ENCODE data around the gene PHF14. TPM values are rescaled to one million over a fixed set of nuclear protein-coding genes. Genes with fewer than 3 reads are reported as not detected.

The PHF14 gene
- total RNA-seq, 1 donor from 2014 or later, result 39.3 TPM

DNA sequence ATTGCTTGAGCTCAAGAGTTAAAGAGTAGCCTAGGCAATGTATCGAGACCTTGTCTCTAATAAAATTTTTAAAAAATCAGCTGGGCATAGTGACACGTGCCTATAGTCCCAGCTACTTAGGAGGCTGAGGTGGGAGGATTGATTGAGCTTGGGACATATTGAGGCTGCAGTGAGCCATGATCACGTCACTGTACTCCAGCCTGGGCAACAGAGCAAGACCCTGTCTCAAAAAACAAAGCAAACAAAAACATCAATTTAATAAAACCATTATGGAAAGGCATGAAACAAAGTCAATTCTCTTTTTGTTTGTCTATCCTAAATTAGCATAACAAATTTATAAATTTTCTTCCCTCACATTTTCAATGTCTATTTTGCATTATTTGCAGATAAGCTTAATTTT, 108.4 kb downstream of the PHF14 start:
- DNase-seq (ENCODE audit: low spot score), result no peak
- Mint-ChIP-seq H3K4me1 (ENCODE audit: low read depth) (peaks cover 7% of the 10 kb centered on the region), H3K4me3 (ENCODE audit: low read depth) (no peak overlapping the region), H3K27ac (no peak overlapping the region), H3K36me3 (ENCODE audit: low read depth) (peaks cover 16% of the 10 kb centered on the region), H3K9me3 (no peaks in the 10 kb centered on the region), H3K27me3 (ENCODE audit: low read depth) (no peaks in the 10 kb centered on the region)
- intact Hi-C loops (cut with micrococcal nuclease), result no loop called here

DNA sequence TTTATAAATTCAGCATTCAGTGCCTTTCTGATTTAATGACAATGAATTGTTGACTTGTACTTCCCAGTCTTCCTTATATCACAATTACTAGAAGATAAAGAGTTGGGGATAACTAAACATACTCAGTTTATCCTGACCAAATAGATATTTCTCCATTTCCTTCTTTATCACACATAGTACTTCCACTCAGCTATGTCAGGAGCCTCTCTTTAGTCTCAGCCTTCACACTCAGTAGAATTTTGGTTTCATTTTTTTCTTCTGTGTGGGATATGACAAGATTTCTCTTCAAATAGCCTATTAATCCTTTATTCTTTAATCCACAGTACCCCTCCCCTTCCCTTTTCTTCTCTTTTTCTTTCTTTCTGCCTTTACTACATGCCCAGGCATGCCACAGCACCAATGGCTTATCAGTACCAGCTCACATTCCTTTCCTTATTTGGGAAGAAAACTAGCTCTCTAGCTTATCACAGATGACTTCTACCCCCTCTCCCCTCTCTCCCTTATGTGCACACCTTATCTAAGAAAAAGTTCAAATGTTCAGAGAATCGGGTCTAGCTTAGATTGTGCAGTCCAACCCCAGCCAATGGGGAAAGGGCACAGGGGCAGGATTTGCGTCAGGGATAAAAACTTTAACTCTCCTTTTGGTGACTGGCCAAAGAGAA, 109.0 kb downstream of the PHF14 start:
- peaks cover 7% of the 10 kb centered on the region for H3K4me1 Mint-ChIP-seq (ENCODE audit: low read depth)
- no peaks in the 10 kb centered on the region for H3K9me3 Mint-ChIP-seq
- H3K27me3 Mint-ChIP-seq (ENCODE audit: low read depth), result no peaks in the 10 kb centered on the region
- no peak for DNase-seq (ENCODE audit: low spot score)
- intact Hi-C loops (cut with micrococcal nuclease), result no loop called here
- H3K27ac Mint-ChIP-seq, result peak overlapping the region; percentile 31
- H3K4me3 Mint-ChIP-seq (ENCODE audit: low read depth), result no peak overlapping the region
- H3K36me3 Mint-ChIP-seq (ENCODE audit: low read depth), result peaks cover 21% of the 10 kb centered on the region

DNA sequence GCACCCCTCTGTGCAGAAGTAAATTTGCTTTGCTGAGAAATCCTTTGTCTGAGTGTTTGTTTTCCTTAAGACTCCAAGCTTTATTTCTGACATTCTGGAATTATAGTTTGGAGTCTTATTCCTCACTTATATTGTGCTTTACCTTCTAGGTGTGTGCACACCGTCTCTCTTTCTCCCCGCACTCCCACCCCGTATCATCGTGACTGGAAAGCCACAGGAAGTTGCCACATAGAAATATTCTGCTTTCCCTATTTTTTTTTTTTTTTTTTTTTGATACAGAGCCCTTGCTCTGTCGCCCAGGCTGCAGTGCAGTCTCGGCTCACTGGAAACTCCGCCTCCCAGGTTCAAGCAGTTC, 109.5 kb downstream of the PHF14 start:
- Mint-ChIP-seq H3K27me3 (ENCODE audit: low read depth) (no peaks in the 10 kb centered on the region), H3K4me1 (ENCODE audit: low read depth) (peaks cover 4% of the 10 kb centered on the region), H3K4me3 (ENCODE audit: low read depth) (no peak overlapping the region), H3K27ac (no peak overlapping the region), H3K36me3 (ENCODE audit: low read depth) (peaks cover 22% of the 10 kb centered on the region), H3K9me3 (no peaks in the 10 kb centered on the region)
- DNase-seq (ENCODE audit: low spot score), result no peak
- intact Hi-C loops (cut with micrococcal nuclease), result no loop called here

DNA sequence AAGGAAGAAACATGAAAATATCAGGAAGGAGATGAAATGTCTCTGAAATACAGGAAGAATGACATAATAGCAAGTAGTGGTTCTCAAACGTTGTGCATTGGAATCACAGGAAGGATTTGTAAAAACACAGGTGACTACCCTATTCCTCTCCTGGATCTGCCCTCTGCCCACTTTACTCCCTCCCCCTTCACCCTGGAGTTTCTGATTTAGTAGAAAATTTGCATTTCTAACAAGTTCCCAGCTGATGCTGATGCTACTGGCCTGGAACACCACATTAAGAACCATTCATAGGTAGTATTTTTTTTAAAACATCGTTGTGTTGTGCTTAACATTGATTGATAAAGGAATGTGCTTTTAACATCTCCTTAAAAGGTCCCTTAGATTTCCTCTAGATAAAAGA, 130.9 kb downstream of the PHF14 start:
- H3K9me3 Mint-ChIP-seq, result no peaks in the 10 kb centered on the region
- no peaks in the 10 kb centered on the region for H3K27me3 Mint-ChIP-seq (ENCODE audit: low read depth)
- no peak overlapping the region for H3K4me3 Mint-ChIP-seq (ENCODE audit: low read depth)
- intact Hi-C loops (cut with micrococcal nuclease), result no loop called here
- H3K4me1 Mint-ChIP-seq (ENCODE audit: low read depth), result peaks cover 5% of the 10 kb centered on the region
- no peak for DNase-seq (ENCODE audit: low spot score)
- H3K36me3 Mint-ChIP-seq (ENCODE audit: low read depth), result peaks cover 6% of the 10 kb centered on the region
- no peak overlapping the region for H3K27ac Mint-ChIP-seq

DNA sequence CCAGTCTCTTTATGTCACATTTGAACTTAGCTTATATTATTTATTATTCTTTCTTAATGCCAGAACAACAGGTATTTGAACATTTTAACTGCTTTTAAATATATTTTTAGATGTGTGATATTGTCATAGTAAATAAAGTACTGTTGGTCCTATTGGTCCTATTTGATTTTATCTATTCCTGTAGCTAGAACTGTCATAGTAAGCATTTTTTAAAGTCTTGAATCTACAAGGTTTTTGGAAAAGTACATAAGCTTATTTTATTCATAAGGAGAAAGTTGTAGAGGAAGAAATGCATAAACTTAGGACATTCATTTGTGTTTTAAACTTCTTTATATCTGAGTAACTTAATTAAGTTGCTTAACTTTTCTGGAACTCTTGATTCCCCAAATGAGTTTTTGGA, 136.0 kb downstream of the PHF14 start:
- no peak for DNase-seq (ENCODE audit: low spot score)
- no peak overlapping the region for H3K4me3 Mint-ChIP-seq (ENCODE audit: low read depth)

DNA sequence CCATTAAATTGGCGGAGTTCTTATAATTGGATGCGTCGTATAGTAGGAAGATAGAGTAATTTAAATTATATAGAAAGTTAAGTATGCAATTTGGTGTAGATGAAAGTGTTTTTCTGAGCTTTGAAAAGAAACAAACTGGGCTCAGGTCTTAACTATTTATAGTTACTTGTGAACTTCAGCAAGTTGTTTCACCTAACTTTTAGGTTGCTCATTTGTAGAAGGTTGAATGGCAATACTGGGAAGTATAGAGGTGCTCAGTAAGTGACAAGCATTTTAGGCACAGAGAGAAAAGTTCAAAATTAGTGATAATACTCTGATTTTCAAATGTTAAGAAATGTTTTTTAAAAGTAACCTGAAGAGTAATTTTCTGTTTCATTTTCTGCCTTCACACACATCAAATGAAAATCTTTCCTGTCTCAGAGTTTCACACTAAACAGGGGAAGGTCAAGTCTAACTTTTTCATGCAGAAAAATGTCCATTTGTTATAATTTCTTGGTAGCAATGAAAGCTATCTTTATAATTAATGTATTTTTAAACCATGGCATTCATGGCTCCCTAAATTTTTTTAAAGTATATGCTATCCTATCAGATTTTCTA, 146.5 kb downstream of the PHF14 start:
- Mint-ChIP-seq H3K9me3 (no peaks in the 10 kb centered on the region), H3K27ac (peak overlapping the region; percentile 79), H3K4me1 (ENCODE audit: low read depth) (peaks cover 40% of the 10 kb centered on the region), H3K27me3 (ENCODE audit: low read depth) (no peaks in the 10 kb centered on the region), H3K4me3 (ENCODE audit: low read depth) (peak overlapping the region; percentile 37), H3K36me3 (ENCODE audit: low read depth) (peaks cover 25% of the 10 kb centered on the region)
- DNase-seq (ENCODE audit: low spot score), result no peak
- intact Hi-C loops (cut with micrococcal nuclease), result loop anchor here (1.0 to 2.0 kb wide), 5 partner anchors 10 to 180 kb away; partner anchors contain the start of gene PHF14

More for the DNA sequence above, 136.0 kb downstream of the PHF14 start:
- Mint-ChIP-seq H3K36me3 (ENCODE audit: low read depth) (peaks cover 8% of the 10 kb centered on the region), H3K27me3 (ENCODE audit: low read depth) (no peaks in the 10 kb centered on the region), H3K4me1 (ENCODE audit: low read depth) (no peaks in the 10 kb centered on the region), H3K27ac (no peak overlapping the region), H3K9me3 (no peaks in the 10 kb centered on the region)
- intact Hi-C loops (cut with micrococcal nuclease), result no loop called here

DNA sequence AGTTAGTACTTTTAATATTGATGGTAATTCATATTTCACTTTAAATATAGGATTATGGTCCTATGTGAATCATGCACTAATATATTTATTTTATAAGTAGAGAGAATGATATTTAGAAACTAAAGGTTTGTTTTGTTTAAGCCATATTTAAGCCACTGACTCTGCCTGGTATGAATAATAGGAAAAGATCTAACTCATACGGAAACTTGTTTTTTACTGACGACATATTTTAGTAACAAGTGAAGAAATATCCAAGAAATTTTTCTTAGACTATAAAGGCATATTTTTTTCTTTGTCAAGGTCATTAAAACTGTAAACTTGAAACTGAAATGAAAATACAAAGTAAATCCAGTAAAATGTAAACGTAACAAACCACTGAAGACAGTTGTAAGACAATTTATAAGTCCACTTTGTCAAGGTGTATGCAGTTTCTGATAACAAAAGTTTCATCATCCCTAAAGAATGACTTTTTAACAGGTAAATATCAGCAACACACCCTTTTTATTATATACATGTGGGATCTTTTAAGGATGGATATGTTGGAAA, 147.1 kb downstream of the PHF14 start:
- intact Hi-C loops (cut with micrococcal nuclease), result loop anchor here (1.0 to 2.0 kb wide), 5 partner anchors 10 to 180 kb away; partner anchors contain the start of gene PHF14
- Mint-ChIP-seq H3K4me1 (ENCODE audit: low read depth) (peaks cover 35% of the 10 kb centered on the region), H3K36me3 (ENCODE audit: low read depth) (peaks cover 25% of the 10 kb centered on the region), H3K9me3 (no peaks in the 10 kb centered on the region), H3K27ac (peak overlapping the region; percentile 83), H3K27me3 (ENCODE audit: low read depth) (no peaks in the 10 kb centered on the region), H3K4me3 (ENCODE audit: low read depth) (peak overlapping the region; percentile 20)
- no peak for DNase-seq (ENCODE audit: low spot score)

DNA sequence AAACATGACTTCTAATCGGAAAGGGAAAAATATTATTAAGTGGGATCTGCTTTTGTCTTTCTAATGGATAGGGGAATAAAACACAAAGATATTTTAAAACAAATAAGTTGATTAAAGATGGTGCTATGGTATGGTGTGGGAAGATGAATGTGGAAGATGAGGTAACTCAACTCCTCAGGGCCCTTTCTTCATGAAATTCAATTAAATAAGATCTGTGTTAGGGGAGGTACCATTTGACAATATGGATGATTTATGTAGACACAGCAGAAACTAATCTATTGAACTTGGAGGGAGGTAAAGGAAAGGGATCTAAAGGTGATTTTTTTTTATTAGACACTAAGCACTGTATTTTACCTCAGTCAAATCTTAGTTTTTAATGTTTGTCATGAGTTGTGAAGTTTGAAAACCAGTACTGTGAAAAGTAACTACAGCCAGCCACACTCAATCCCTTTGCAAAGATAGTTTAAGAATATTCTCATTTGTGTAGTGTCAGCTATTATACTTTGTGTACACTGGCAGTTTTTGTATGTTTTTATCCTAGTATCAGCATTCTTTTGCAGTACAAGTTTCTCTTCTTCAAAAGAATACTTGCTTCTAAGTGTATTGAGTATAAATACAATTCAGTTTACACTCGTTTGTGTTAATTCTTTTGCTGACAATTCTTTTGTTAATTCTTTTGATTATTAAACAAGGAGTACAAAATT, 151.3 kb downstream of the PHF14 start:
- no peaks in the 10 kb centered on the region for H3K27me3 Mint-ChIP-seq (ENCODE audit: low read depth)
- H3K4me1 Mint-ChIP-seq (ENCODE audit: low read depth), result peaks cover 60% of the 10 kb centered on the region
- DNase-seq (ENCODE audit: low spot score), result no peak
- no peaks in the 10 kb centered on the region for H3K9me3 Mint-ChIP-seq
- peaks cover 42% of the 10 kb centered on the region for H3K36me3 Mint-ChIP-seq (ENCODE audit: low read depth)
- H3K4me3 Mint-ChIP-seq (ENCODE audit: low read depth), result no peak overlapping the region
- intact Hi-C loops (cut with micrococcal nuclease), result no loop called here
- no peak overlapping the region for H3K27ac Mint-ChIP-seq

DNA sequence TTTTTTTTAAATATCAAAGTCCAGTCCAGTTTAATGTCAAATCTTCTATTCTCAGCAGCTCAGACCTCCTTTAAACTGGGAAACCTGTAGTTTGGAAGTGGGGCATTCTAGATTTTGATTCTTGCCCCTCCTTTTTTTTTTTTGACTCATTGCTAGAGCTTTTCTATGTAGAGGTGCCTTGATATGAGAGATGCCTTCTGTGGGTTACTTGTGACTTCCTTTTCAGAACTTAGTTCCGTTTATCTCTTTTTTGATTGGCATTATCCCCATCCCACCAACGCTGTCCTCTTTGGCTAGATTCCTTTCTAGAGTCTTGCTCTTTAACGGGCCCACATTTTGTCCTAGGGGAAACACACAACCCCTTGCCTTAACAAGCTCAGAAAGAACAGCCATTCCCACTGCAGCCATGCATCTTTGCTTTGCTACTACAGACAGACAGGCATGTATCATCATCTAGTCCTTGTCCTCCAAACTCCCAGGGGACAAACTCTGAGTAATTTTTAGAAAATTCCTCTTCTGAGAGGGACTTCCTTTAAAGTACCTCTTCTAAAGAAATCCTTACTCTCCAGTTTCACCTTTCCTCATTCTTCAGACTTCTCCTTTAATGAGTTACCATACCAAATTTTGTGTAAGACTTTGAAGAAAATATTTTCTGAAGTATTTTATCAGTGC, 153.6 kb downstream of the PHF14 start:
- Mint-ChIP-seq H3K36me3 (ENCODE audit: low read depth) (peaks cover 53% of the 10 kb centered on the region), H3K27me3 (ENCODE audit: low read depth) (no peaks in the 10 kb centered on the region), H3K4me1 (ENCODE audit: low read depth) (peaks cover 62% of the 10 kb centered on the region), H3K9me3 (no peaks in the 10 kb centered on the region), H3K4me3 (ENCODE audit: low read depth) (peak overlapping the region; percentile 18), H3K27ac (peak overlapping the region; percentile 81)
- intact Hi-C loops (cut with micrococcal nuclease), result loop anchor here (2.0 kb wide), 1 partner anchor 206 kb away; no protein-coding TSS in a partner anchor
- DNase-seq (ENCODE audit: low spot score), result no peak

DNA sequence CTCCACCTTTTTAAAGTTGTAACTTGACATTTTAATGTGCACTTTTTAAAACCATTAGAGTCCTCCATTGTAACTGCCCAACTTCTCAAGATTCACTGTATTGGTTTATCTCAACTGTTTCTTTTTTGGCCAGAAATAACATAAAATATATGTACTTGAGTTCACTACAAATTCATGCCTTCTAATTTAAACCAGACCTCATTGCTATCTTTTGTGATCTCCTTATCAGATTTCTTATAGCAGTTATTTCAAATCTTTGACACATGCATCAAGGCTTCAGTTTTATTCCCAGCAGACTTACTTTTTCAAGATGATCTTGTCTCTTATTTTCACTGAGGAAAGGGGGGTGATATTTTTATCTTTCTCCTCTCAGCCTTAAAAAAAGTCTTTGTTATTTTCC, 154.3 kb downstream of the PHF14 start:
- intact Hi-C loops (cut with micrococcal nuclease), result loop anchor here (2.0 kb wide), 1 partner anchor 205 kb away; no protein-coding TSS in a partner anchor
- Mint-ChIP-seq H3K4me3 (ENCODE audit: low read depth) (peak overlapping the region; percentile 1), H3K27me3 (ENCODE audit: low read depth) (no peaks in the 10 kb centered on the region), H3K9me3 (no peaks in the 10 kb centered on the region), H3K27ac (peak overlapping the region; percentile 81), H3K4me1 (ENCODE audit: low read depth) (peaks cover 59% of the 10 kb centered on the region), H3K36me3 (ENCODE audit: low read depth) (peaks cover 50% of the 10 kb centered on the region)
- no peak for DNase-seq (ENCODE audit: low spot score)

DNA sequence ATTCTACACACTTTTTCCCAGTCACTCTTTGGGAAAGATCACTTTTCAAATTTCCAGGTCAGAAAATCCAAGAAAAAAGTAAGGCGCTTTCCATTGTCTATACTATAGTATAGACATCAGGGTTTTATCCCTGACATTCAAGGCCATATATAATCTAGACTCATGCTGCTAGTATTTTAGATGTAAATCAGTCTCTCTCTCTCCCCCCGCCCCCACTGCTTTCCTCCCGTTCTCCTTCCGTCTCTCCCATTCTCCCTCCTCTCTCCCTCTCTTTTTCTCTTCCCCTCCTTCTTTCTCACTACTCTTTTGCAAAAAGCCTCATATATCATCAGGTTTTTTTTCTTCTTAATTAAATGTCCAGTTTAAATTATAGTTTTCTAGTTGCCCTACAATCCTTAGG, 154.8 kb downstream of the PHF14 start:
- Mint-ChIP-seq H3K27me3 (ENCODE audit: low read depth) (no peaks in the 10 kb centered on the region), H3K4me1 (ENCODE audit: low read depth) (peaks cover 58% of the 10 kb centered on the region), H3K36me3 (ENCODE audit: low read depth) (peaks cover 52% of the 10 kb centered on the region), H3K27ac (peak overlapping the region; percentile 81), H3K9me3 (no peaks in the 10 kb centered on the region), H3K4me3 (ENCODE audit: low read depth) (peak overlapping the region; percentile 1)
- intact Hi-C loops (cut with micrococcal nuclease), result no loop called here
- no peak for DNase-seq (ENCODE audit: low spot score)

DNA sequence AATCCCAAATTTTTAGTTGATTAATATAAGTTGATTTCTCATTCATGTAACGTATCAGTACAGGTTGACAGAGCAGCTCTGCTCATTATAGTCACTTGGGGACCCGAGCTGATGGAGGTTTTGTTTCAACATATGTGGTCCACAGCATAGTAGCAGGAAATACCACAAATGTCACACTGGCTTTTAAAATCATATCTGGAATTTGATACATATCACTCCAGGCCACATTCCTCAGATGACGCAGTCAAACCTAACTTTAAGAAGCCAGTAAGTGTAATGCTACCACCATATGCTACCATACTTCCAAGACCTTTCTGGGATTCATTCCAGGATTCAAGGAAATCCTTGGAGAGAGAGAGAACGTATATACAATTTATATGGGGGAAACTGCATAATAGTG, 156.3 kb downstream of the PHF14 start:
- no peaks in the 10 kb centered on the region for H3K9me3 Mint-ChIP-seq
- H3K27ac Mint-ChIP-seq, result peak overlapping the region; percentile 72
- H3K27me3 Mint-ChIP-seq (ENCODE audit: low read depth), result no peaks in the 10 kb centered on the region
- no peak overlapping the region for H3K4me3 Mint-ChIP-seq (ENCODE audit: low read depth)
- DNase-seq (ENCODE audit: low spot score), result no peak
- intact Hi-C loops (cut with micrococcal nuclease), result loop anchor here (1.0 to 2.0 kb wide), 6 partner anchors 10 to 157 kb away; partner anchors contain the start of gene PHF14
- peaks cover 55% of the 10 kb centered on the region for H3K36me3 Mint-ChIP-seq (ENCODE audit: low read depth)
- H3K4me1 Mint-ChIP-seq (ENCODE audit: low read depth), result peaks cover 56% of the 10 kb centered on the region

Measured in activated T-helper 2 cell treated with anti-CD3 and anti-CD28 coated beads, Interferon-gamma antibody, Interleukin-2, Interleukin-4, amounts not matched to agents 10 μg/mL and 5 μg/mL and 100 μg/mL, durations not matched to agents 14 hours and 24 hours and 36 hours (primary cell).